H9 (cell line): ENCODE measurements around the gene KLRK1. TPM values are rescaled to one million over a fixed set of nuclear protein-coding genes. Genes with fewer than 3 reads are reported as not detected.

Source experiments
- DNase-seq: peaks from one replicate; pipeline ENCODE4 v3.0.0-alpha.2; 2017
- H2AFZ ChIP-seq: one replicate; pipeline ENCODE4 v1.6.1; 2013; ENCODE audit warnings: mild to moderate bottlenecking, low read length, control low read depth, moderate library complexity
- H2AK5ac ChIP-seq: 2 replicates; pipeline ENCODE4 v1.6.1; 2013; ENCODE audit warnings: low read length, control low read depth, mixed read lengths; ENCODE audit not compliant: insufficient read length
- H2BK120ac ChIP-seq: one replicate; pipeline ENCODE4 v1.6.1; 2013; ENCODE audit warnings: low read depth, mild to moderate bottlenecking, low read length, control low read depth, inconsistent platforms; ENCODE audit not compliant: poor library complexity, severe bottlenecking
- H2BK12ac ChIP-seq: 2 replicates; pipeline ENCODE4 v1.6.1; 2013; ENCODE audit warnings: low read length, control low read depth, mixed read lengths, low read depth; ENCODE audit not compliant: insufficient read length
- H2BK15ac ChIP-seq: 2 replicates; pipeline ENCODE4 v1.6.1; 2013; ENCODE audit warnings: low read depth, low read length, control low read depth
- H2BK20ac ChIP-seq: one replicate; pipeline ENCODE4 v1.6.1; 2013; ENCODE audit warnings: low read depth, mild to moderate bottlenecking, low read length, control low read depth, inconsistent platforms; ENCODE audit not compliant: poor library complexity, severe bottlenecking
- H2BK5ac ChIP-seq: 2 replicates; pipeline ENCODE4 v1.6.1; 2013; ENCODE audit warnings: low read length, control low read depth, mixed read lengths; ENCODE audit not compliant: insufficient read length
- H3K14ac ChIP-seq: 2 replicates; pipeline ENCODE4 v1.6.1; 2013; ENCODE audit warnings: low read length, control low read depth; ENCODE audit not compliant: insufficient read depth
- H3K18ac ChIP-seq: 2 replicates; pipeline ENCODE4 v1.6.1; 2013; ENCODE audit warnings: low read depth, mild to moderate bottlenecking, mixed read lengths, low read length, control low read depth; ENCODE audit not compliant: insufficient read length
- H3K23ac ChIP-seq: 2 replicates; pipeline ENCODE4 v1.6.1; 2013; ENCODE audit warnings: low read length, control low read depth, mixed read lengths, low read depth; ENCODE audit not compliant: insufficient read length
- H3K23me2 ChIP-seq: 2 replicates; pipeline ENCODE4 v1.6.1; 2013; ENCODE audit warnings: low read depth, mild to moderate bottlenecking, mixed read lengths, low read length, control low read depth; ENCODE audit not compliant: insufficient read length, poor library complexity, severe bottlenecking
- H3K27ac ChIP-seq: 2 replicates; pipeline ENCODE4 v1.5.1; 2013; ENCODE audit warnings: low read length, control low read depth, mixed read lengths, low read depth; ENCODE audit not compliant: insufficient read length
- H3K27me3 ChIP-seq: 2 replicates; pipeline ENCODE4 v1.6.1; 2013; ENCODE audit warnings: low read length, control low read depth, inconsistent platforms; ENCODE audit not compliant: insufficient read depth
- H3K4ac ChIP-seq: 2 replicates; pipeline ENCODE4 v1.6.1; 2013; ENCODE audit warnings: low read depth, mild to moderate bottlenecking, control low read depth, inconsistent platforms, low read length, moderate library complexity
- H3K4me1 ChIP-seq: 2 replicates; pipeline ENCODE4 v1.6.1; 2013; ENCODE audit warnings: low read length, control low read depth, inconsistent platforms; ENCODE audit not compliant: insufficient read depth
- H3K4me2 ChIP-seq: 2 replicates; pipeline ENCODE4 v1.6.1; 2013; ENCODE audit warnings: low read length, control low read depth, mixed read lengths; ENCODE audit not compliant: insufficient read length, insufficient read depth
- H3K56ac ChIP-seq: 2 replicates; pipeline ENCODE4 v1.6.1; 2013; ENCODE audit warnings: low read depth, mild to moderate bottlenecking, mixed read lengths, low read length, control low read depth; ENCODE audit not compliant: insufficient read length
- H3K79me1 ChIP-seq: 2 replicates; pipeline ENCODE4 v1.6.1; 2013; ENCODE audit warnings: low read depth, mild to moderate bottlenecking, moderate library complexity, low read length, control low read depth, inconsistent platforms; ENCODE audit not compliant: insufficient read depth, poor library complexity, severe bottlenecking
- H3K79me2 ChIP-seq: 2 replicates; pipeline ENCODE4 v1.6.1; 2013; ENCODE audit warnings: low read length, control low read depth, inconsistent platforms; ENCODE audit not compliant: insufficient read depth
- H3K9ac ChIP-seq: 2 replicates; pipeline ENCODE4 v1.6.1; 2013; ENCODE audit warnings: low read length, control low read depth, mixed read lengths; ENCODE audit not compliant: insufficient read length; ENCODE audit errors: extremely low read depth
- H3K9me3 ChIP-seq: one replicate; pipeline ENCODE4 v1.6.1; 2013; ENCODE audit warnings: low read depth, low read length, inconsistent platforms; ENCODE audit not compliant: control insufficient read depth
- H3T11ph ChIP-seq: one replicate; pipeline ENCODE4 v1.6.1; 2013; ENCODE audit warnings: mild to moderate bottlenecking, low read length, control low read depth, inconsistent platforms
- H4K20me1 ChIP-seq: one replicate; pipeline ENCODE4 v1.6.1; 2013; ENCODE audit not compliant: control insufficient read depth, insufficient read length, insufficient read depth
- H4K5ac ChIP-seq: 2 replicates; pipeline ENCODE4 v1.6.1; 2013; ENCODE audit warnings: low read depth, mild to moderate bottlenecking, mixed read lengths, low read length, control low read depth; ENCODE audit not compliant: insufficient read length
- H4K8ac ChIP-seq: replicated peaks from 2 replicates; pipeline ENCODE4 v1.6.1; 2013; ENCODE audit warnings: low read length, control low read depth, mixed read lengths, low read depth; ENCODE audit not compliant: insufficient read length
- H4K91ac ChIP-seq: 2 replicates; pipeline ENCODE4 v1.6.1; 2013; ENCODE audit warnings: low read depth, mild to moderate bottlenecking, moderate library complexity, mixed read lengths, low read length, control low read depth; ENCODE audit not compliant: insufficient read length
- H3K27ac Mint-ChIP-seq, 3 experiments: 2 replicates in 2 of 3; 3 replicates in 1 of 3; pipeline ENCODE4 v1.8.0; 2020 to 2021; ENCODE audit warnings: mixed read lengths in 3 of 3, mild to moderate bottlenecking in 1 of 3, moderate library complexity in 1 of 3
- H3K27me3 Mint-ChIP-seq: 2 replicates; pipeline ENCODE4 v1.8.0; 2021; ENCODE audit warnings: low read depth, mild to moderate bottlenecking, moderate library complexity, mixed read lengths
- H3K36me3 Mint-ChIP-seq, 3 experiments: 2 replicates in 2 of 3; 3 replicates in 1 of 3; pipeline ENCODE4 v1.8.0; 2020 to 2021; ENCODE audit warnings: low read depth in 3 of 3, mixed read lengths in 3 of 3; ENCODE audit not compliant: insufficient read depth in 1 of 3
- H3K4me1 Mint-ChIP-seq, 2 experiments: 2 replicates each; pipeline ENCODE4 v1.8.0; 2020; ENCODE audit warnings: mixed read lengths in 2 of 2
- H3K4me3 Mint-ChIP-seq, 2 experiments: 2 replicates in 1 of 2; 3 replicates in 1 of 2; pipeline ENCODE4 v1.8.0; 2020 to 2021; ENCODE audit warnings: mild to moderate bottlenecking in 2 of 2, mixed read lengths in 2 of 2, moderate library complexity in 1 of 2
- H3K9me3 Mint-ChIP-seq, 2 experiments: 2 replicates in 1 of 2; 3 replicates in 1 of 2; pipeline ENCODE4 v1.8.0; 2020; ENCODE audit warnings: mild to moderate bottlenecking in 2 of 2, mixed read lengths in 2 of 2, moderate library complexity in 1 of 2
- CTCF ChIP-seq: fragments of 200-600 bp; sonication (generic); conservative IDR thresholded peaks from 3 replicates; pipeline ENCODE4 v1.8.0; 2021; ENCODE audit warnings: antibody characterized with exemption, mild to moderate bottlenecking
- WGBS: extraction: QIAGEN DNeasy Blood & Tissue Kit; methylation state at CpG from one replicate; pipeline ENCODE4 v1.1.7; 2013; ENCODE audit warnings: missing lambda C conversion rate, low lambda C conversion rate, mixed read lengths; ENCODE audit not compliant: insufficient read length; ENCODE audit errors: extremely low coverage; 5-methylcytosine and 5-hydroxymethylcytosine counted together
- total RNA-seq: library from RNA; stranded (reverse); gene quantifications from 2 replicates; pipeline ENCODE4 v1.2.1, GENCODE V29; 2021

Gene KLRK1
- total RNA-seq, 1 experiment from 2014 or later: not detected

GRCh38 chr12:10385166-10385613 lies 4.7 kb downstream of the KLRK1 start:
- no peak overlapping the region for H2AFZ ChIP-seq
- H3K4me2 ChIP-seq: no peak overlapping the region
- H3K27me3 ChIP-seq: no peaks in the 10 kb centered on the region
- no CpG with 5 or more reads among the region's 2 CpGs for WGBS
- no peak overlapping the region for H3K14ac ChIP-seq
- no peak overlapping the region for H2AK5ac ChIP-seq
- H4K8ac ChIP-seq: no peak overlapping the region
- no peak overlapping the region for H3K27ac ChIP-seq
- no peak for TF ChIP-seq CTCF
- Mint-ChIP-seq H3K4me1 (no peaks in the 10 kb centered on the region), H3K9me3 (peaks cover 1 to 4% of the 10 kb centered on the region in 2 experiments; a peak in 2 of 5 replicates), H3K27ac (no peak overlapping the region), H3K36me3 (no peaks in the 10 kb centered on the region), H3K27me3 (no peaks in the 10 kb centered on the region), H3K4me3 (no peak overlapping the region)
- H2BK12ac ChIP-seq: no peak overlapping the region
- H3K23ac ChIP-seq: no peak overlapping the region
- no peak for DNase-seq
- H3K79me2 ChIP-seq: no peaks in the 10 kb centered on the region
- H3K79me1 ChIP-seq: no peaks in the 10 kb centered on the region
- no peak overlapping the region for H2BK120ac ChIP-seq
- no peak overlapping the region for H3K18ac ChIP-seq
- H2BK20ac ChIP-seq: no peak overlapping the region
- H3K9ac ChIP-seq: no peak overlapping the region
- H3K9me3 ChIP-seq: no peaks in the 10 kb centered on the region
- no peaks in the 10 kb centered on the region for H3K23me2 ChIP-seq
- no peak overlapping the region for H4K91ac ChIP-seq
- no peak overlapping the region for H3T11ph ChIP-seq
- H4K5ac ChIP-seq: no peak overlapping the region
- no peak overlapping the region for H2BK15ac ChIP-seq
- H3K4me1 ChIP-seq: no peaks in the 10 kb centered on the region
- H2BK5ac ChIP-seq: no peak overlapping the region
- H4K20me1 ChIP-seq: no peaks in the 10 kb centered on the region
- no peak overlapping the region for H3K56ac ChIP-seq
- H3K4ac ChIP-seq: no peak overlapping the region
